Gastroesophageal sphincter (tissue), 3 donors: ENCODE results near the gene BIN2.

Source experiments
- POLR2A ChIP-seq, 2 donors: fragments of 450-650 bp; IDR thresholded peaks; one replicate each; pipeline ENCODE4 v1.6.1; 2017; ENCODE audit warnings: antibody characterized with exemption in 2 of 2, mild to moderate bottlenecking in 2 of 2, moderate library complexity in 1 of 2
- POLR2AphosphoS5 ChIP-seq: sonication (generic); formaldehyde crosslinking; IDR thresholded peaks from one replicate; pipeline ENCODE4 v1.6.1; 2017; ENCODE audit warnings: antibody characterized with exemption
- TF ChIP-seq, protein P1 (sequence below), 4 experiments: fragments of 200-600 bp in 2 of 4; fragments of 450-650 bp in 2 of 4; sonication (generic) in 1 of 4; IDR thresholded peaks; one replicate each; pipeline ENCODE4 v1.5.1; 2017 to 2019; ENCODE audit warnings: antibody characterized with exemption in 4 of 4, mild to moderate bottlenecking in 2 of 4, moderate library complexity in 2 of 4

DNA sequence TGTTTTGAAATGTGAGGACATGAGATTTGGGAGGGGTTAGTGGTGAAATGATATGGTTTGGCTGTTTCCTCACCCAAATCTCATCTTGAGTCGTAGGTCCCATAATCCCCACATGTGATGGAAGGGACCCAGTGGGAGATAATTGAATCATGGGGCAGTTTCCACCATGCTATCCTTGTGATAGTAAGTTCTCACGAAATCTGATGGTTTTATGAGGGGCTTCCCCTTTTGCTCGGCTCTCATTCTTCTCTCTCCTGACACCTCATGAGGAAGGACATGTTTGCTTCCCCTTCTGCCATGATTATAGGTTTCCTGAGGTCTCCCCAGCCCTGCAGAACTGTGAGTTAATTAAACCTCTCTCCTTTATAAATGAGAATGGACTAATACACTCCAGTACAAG, 49.2 kb upstream of the BIN2 start:
- TF ChIP-seq, protein P1, sequence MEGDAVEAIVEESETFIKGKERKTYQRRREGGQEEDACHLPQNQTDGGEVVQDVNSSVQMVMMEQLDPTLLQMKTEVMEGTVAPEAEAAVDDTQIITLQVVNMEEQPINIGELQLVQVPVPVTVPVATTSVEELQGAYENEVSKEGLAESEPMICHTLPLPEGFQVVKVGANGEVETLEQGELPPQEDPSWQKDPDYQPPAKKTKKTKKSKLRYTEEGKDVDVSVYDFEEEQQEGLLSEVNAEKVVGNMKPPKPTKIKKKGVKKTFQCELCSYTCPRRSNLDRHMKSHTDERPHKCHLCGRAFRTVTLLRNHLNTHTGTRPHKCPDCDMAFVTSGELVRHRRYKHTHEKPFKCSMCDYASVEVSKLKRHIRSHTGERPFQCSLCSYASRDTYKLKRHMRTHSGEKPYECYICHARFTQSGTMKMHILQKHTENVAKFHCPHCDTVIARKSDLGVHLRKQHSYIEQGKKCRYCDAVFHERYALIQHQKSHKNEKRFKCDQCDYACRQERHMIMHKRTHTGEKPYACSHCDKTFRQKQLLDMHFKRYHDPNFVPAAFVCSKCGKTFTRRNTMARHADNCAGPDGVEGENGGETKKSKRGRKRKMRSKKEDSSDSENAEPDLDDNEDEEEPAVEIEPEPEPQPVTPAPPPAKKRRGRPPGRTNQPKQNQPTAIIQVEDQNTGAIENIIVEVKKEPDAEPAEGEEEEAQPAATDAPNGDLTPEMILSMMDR (IDR thresholded peaks at IDR 0.05) = no peak
- TF ChIP-seq POLR2A (IDR thresholded peaks at IDR 0.05) (no peak), POLR2AphosphoS5 (no peak)
